Natural killer cell (primary cell): Measurements from ENCODE around the gene DDX31. TPM values are rescaled to one million over a fixed set of nuclear protein-coding genes. Genes with fewer than 3 reads are reported as not detected.

Experiments used
- ATAC-seq, 3 donors: fragments of 150-1000 bp in 2 of 3; fragments of 200-7000 bp in 1 of 3; cut with Tn5 transposase; 1 replicate in 1 of 3; 2 replicates in 2 of 3; pipeline ENCODE4 v1.10.0; 2021; ENCODE audit warnings: mild to moderate bottlenecking in 2 of 3, moderate library complexity in 2 of 3
- DNase-seq, 2 donors: peaks; one replicate each; pipeline versions ENCODE4 v3.0.0 to v3.0.0-alpha.2; 2013 to 2021; ENCODE audit warnings: mixed read lengths in 1 of 2
- H3K27ac ChIP-seq: one replicate; pipeline ENCODE4 v1.5.1; 2013; ENCODE audit warnings: mild to moderate bottlenecking, low read length
- H3K27me3 ChIP-seq: one replicate; pipeline ENCODE4 v1.6.1; 2013; ENCODE audit warnings: low read length; ENCODE audit not compliant: control insufficient read depth, insufficient read depth
- H3K36me3 ChIP-seq: one replicate; pipeline ENCODE4 v1.6.1; 2013; ENCODE audit warnings: low read length; ENCODE audit not compliant: control insufficient read depth, insufficient read depth
- H3K4me1 ChIP-seq: one replicate; pipeline ENCODE4 v1.6.1; 2013; ENCODE audit warnings: low read length; ENCODE audit not compliant: control insufficient read depth, insufficient read depth
- H3K4me3 ChIP-seq: one replicate; pipeline ENCODE4 v1.5.1; 2013; ENCODE audit warnings: low read length
- H3K9me3 ChIP-seq: one replicate; pipeline ENCODE4 v1.6.1; 2013; ENCODE audit warnings: low read length; ENCODE audit not compliant: control insufficient read depth, insufficient read depth
- H3K27ac Mint-ChIP-seq, 2 donors: one replicate each; pipeline ENCODE4 v1.8.0; 2022; ENCODE audit warnings: mild to moderate bottlenecking in 2 of 2, mixed read lengths in 2 of 2, moderate library complexity in 1 of 2
- H3K27me3 Mint-ChIP-seq, 2 donors: one replicate each; pipeline ENCODE4 v1.8.0; 2022; ENCODE audit warnings: low read depth in 2 of 2, mixed read lengths in 2 of 2
- H3K36me3 Mint-ChIP-seq: one replicate; pipeline ENCODE4 v1.8.0; 2022; ENCODE audit warnings: mixed read lengths
- H3K4me1 Mint-ChIP-seq, 2 donors: one replicate each; pipeline ENCODE4 v1.8.0; 2022; ENCODE audit warnings: mixed read lengths in 2 of 2
- H3K4me3 Mint-ChIP-seq: one replicate; pipeline ENCODE4 v1.8.0; 2022; ENCODE audit warnings: mild to moderate bottlenecking, moderate library complexity, mixed read lengths
- H3K9me3 Mint-ChIP-seq, 2 donors: one replicate each; pipeline ENCODE4 v1.8.0; 2022; ENCODE audit warnings: mixed read lengths in 2 of 2
- CTCF ChIP-seq: fragments of 200-600 bp; IDR thresholded peaks from one replicate; pipeline ENCODE4 v1.8.0; 2022; ENCODE audit warnings: antibody characterized with exemption
- WGBS: methylation state at CpG from one replicate; pipeline ENCODE4 v1.1.7; 2013; ENCODE audit warnings: missing lambda C conversion rate; ENCODE audit not compliant: insufficient coverage; 5-methylcytosine and 5-hydroxymethylcytosine counted together
- intact Hi-C: fragments of 100-400 bp; cut with micrococcal nuclease; formaldehyde crosslinking; loops from one replicate; pipeline ENCODE4 v1.14.2; 2022
- total RNA-seq, 4 donors: library from RNA; stranded (reverse); fragments of 120-200 nt in 1 of 4; gene quantifications; one replicate each; pipeline versions ENCODE4 v1.2.3 to v1.2.4, GENCODE V29; 2013 to 2022

Gene DDX31
- total RNA-seq, 3 donors from 2014 or later (not counting 1 experiment from before 2014, with no cell fraction given) = 6.5 to 12.2 (median 11.5) TPM

GRCh38 chr9:132631280-132631679 is 38.5 kb downstream of the DDX31 start:
- H3K27me3 Mint-ChIP-seq = no peaks in the 10 kb centered on the region
- no peak for TF ChIP-seq CTCF
- 98% methylated on average over 5 of the region's 5 CpGs for WGBS
- Histone ChIP-seq H3K36me3 (peaks cover 31% of the 10 kb centered on the region), H3K27me3 (no peaks in the 10 kb centered on the region), H3K9me3 (no peaks in the 10 kb centered on the region), H3K4me3 (no peak overlapping the region), H3K27ac (no peak overlapping the region), H3K4me1 (no peaks in the 10 kb centered on the region)
- no peaks in the 10 kb centered on the region for H3K9me3 Mint-ChIP-seq
- H3K4me1 Mint-ChIP-seq = peaks cover 4 to 5% of the 10 kb centered on the region in 2 donors
- H3K36me3 Mint-ChIP-seq = peaks cover 37% of the 10 kb centered on the region
- intact Hi-C loops = no loop called here
- ATAC-seq (no peak), DNase-seq (no peak)
- no peak overlapping the region for H3K4me3 Mint-ChIP-seq
- H3K27ac Mint-ChIP-seq = no peak overlapping the region

GRCh38 chr9:132630811-132631210 is 39.0 kb downstream of the DDX31 start:
- Mint-ChIP-seq H3K4me1 (peaks cover 4 to 5% of the 10 kb centered on the region in 2 donors), H3K27ac (no peak overlapping the region), H3K4me3 (no peak overlapping the region), H3K36me3 (peaks cover 41% of the 10 kb centered on the region), H3K27me3 (no peaks in the 10 kb centered on the region), H3K9me3 (no peaks in the 10 kb centered on the region)
- Histone ChIP-seq H3K36me3 (peaks cover 31% of the 10 kb centered on the region), H3K4me1 (no peaks in the 10 kb centered on the region), H3K4me3 (no peak overlapping the region), H3K9me3 (no peaks in the 10 kb centered on the region), H3K27ac (no peak overlapping the region), H3K27me3 (no peaks in the 10 kb centered on the region)
- no peak for TF ChIP-seq CTCF
- 93% methylated on average over 3 of the region's 3 CpGs for WGBS
- DNase-seq (no peak), ATAC-seq (no peak)
- intact Hi-C loops = no loop called here

- no peak for TF ChIP-seq CTCF
- ATAC-seq (no peak), DNase-seq (no peak)
- Histone ChIP-seq H3K4me3 (no peak overlapping the region), H3K27ac (no peak overlapping the region), H3K36me3 (peaks cover 37% of the 10 kb centered on the region), H3K4me1 (no peaks in the 10 kb centered on the region), H3K27me3 (no peaks in the 10 kb centered on the region), H3K9me3 (no peaks in the 10 kb centered on the region)
- Mint-ChIP-seq H3K4me3 (no peak overlapping the region), H3K27me3 (no peaks in the 10 kb centered on the region), H3K4me1 (peaks cover 4 to 5% of the 10 kb centered on the region in 2 donors), H3K27ac (no peak overlapping the region), H3K9me3 (no peaks in the 10 kb centered on the region), H3K36me3 (peaks cover 47% of the 10 kb centered on the region)
- intact Hi-C loops = no loop called here
- WGBS = 94% methylated on average over 9 of the region's 9 CpGs
These were observed 39.7 kb downstream of the DDX31 start for GRCh38 chr9:132630116-132630515.

- Mint-ChIP-seq H3K4me1 (peaks cover 4 to 5% of the 10 kb centered on the region in 2 donors), H3K27ac (no peak overlapping the region), H3K4me3 (no peak overlapping the region), H3K36me3 (peaks cover 47% of the 10 kb centered on the region), H3K9me3 (no peaks in the 10 kb centered on the region), H3K27me3 (no peaks in the 10 kb centered on the region)
- Histone ChIP-seq H3K9me3 (no peaks in the 10 kb centered on the region), H3K4me1 (no peaks in the 10 kb centered on the region), H3K27me3 (no peaks in the 10 kb centered on the region), H3K4me3 (no peak overlapping the region), H3K36me3 (peaks cover 39% of the 10 kb centered on the region), H3K27ac (no peak overlapping the region)
- DNase-seq = no peak
- ATAC-seq = no peak
- no peak for TF ChIP-seq CTCF
- intact Hi-C loops = no loop called here
- WGBS = 84% methylated on average over 7 of the region's 8 CpGs
These were observed 41.0 kb downstream of the DDX31 start for GRCh38 chr9:132628746-132629145.
